ENCODE results near the gene PPIL3. TPM values are rescaled to one million over a fixed set of nuclear protein-coding genes. Genes with fewer than 3 reads are reported as not detected.
"Not testable (repeated sequence)": the region's sequence is repeated elsewhere in the genome, so short reads cannot be mapped to it uniquely, and the experiment has no call there.

PPIL3 gene
- total RNA-seq, 1 experiment from 2014 or later, result 12.2 TPM

DNA sequence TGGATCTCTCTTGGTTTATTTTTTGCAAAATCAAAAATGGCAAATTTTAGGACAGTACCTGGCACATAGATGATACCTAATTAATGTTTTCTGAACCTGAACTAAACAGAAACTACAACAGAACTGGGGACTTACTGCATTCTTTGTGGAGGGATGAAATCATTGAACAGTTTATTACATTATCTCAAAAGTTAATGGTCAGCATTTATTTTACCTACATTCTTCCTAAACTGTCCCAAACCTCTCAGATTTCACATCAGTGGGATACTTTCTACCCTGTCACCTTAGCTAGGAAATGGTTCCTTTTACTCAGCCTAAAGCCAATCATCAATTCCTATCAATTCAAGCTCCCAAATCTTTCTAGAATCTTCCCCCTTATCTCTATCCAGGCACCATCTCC lies 10.6 kb upstream of the PPIL3 start:
- TF ChIP-seq SIN3A (IDR thresholded peaks at IDR 0.05; ENCODE audit: borderline replicate concordance, insufficient read depth, low read depth, low read length) (no peak), POLR2AphosphoS5 (IDR thresholded peaks at IDR 0.05; ENCODE audit: low read depth, low read length) (no peak), TCF7L2 (IDR thresholded peaks at IDR 0.05; ENCODE audit: low read depth, low read length) (no peak)
- TF ChIP-seq, protein P1, sequence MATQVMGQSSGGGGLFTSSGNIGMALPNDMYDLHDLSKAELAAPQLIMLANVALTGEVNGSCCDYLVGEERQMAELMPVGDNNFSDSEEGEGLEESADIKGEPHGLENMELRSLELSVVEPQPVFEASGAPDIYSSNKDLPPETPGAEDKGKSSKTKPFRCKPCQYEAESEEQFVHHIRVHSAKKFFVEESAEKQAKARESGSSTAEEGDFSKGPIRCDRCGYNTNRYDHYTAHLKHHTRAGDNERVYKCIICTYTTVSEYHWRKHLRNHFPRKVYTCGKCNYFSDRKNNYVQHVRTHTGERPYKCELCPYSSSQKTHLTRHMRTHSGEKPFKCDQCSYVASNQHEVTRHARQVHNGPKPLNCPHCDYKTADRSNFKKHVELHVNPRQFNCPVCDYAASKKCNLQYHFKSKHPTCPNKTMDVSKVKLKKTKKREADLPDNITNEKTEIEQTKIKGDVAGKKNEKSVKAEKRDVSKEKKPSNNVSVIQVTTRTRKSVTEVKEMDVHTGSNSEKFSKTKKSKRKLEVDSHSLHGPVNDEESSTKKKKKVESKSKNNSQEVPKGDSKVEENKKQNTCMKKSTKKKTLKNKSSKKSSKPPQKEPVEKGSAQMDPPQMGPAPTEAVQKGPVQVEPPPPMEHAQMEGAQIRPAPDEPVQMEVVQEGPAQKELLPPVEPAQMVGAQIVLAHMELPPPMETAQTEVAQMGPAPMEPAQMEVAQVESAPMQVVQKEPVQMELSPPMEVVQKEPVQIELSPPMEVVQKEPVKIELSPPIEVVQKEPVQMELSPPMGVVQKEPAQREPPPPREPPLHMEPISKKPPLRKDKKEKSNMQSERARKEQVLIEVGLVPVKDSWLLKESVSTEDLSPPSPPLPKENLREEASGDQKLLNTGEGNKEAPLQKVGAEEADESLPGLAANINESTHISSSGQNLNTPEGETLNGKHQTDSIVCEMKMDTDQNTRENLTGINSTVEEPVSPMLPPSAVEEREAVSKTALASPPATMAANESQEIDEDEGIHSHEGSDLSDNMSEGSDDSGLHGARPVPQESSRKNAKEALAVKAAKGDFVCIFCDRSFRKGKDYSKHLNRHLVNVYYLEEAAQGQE (IDR thresholded peaks at IDR 0.05; ENCODE audit: insufficient read depth in 1 of 2, low read depth in 2 of 2, low read length in 1 of 2), result no peak
- TF ChIP-seq, protein P2, sequence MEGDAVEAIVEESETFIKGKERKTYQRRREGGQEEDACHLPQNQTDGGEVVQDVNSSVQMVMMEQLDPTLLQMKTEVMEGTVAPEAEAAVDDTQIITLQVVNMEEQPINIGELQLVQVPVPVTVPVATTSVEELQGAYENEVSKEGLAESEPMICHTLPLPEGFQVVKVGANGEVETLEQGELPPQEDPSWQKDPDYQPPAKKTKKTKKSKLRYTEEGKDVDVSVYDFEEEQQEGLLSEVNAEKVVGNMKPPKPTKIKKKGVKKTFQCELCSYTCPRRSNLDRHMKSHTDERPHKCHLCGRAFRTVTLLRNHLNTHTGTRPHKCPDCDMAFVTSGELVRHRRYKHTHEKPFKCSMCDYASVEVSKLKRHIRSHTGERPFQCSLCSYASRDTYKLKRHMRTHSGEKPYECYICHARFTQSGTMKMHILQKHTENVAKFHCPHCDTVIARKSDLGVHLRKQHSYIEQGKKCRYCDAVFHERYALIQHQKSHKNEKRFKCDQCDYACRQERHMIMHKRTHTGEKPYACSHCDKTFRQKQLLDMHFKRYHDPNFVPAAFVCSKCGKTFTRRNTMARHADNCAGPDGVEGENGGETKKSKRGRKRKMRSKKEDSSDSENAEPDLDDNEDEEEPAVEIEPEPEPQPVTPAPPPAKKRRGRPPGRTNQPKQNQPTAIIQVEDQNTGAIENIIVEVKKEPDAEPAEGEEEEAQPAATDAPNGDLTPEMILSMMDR (IDR thresholded peaks at IDR 0.05), result no peak
- intact Hi-C loops (cut with micrococcal nuclease; ENCODE audit: unreplicated experiment) (no loop called here), in situ Hi-C loops (cut with HindIII; ENCODE audit: low pct_unique_long_range_greater_than_20kb, low sequenced_read_pairs) (no loop called here)
- no peak overlapping the region for H3K27ac ChIP-seq (ENCODE audit: low read length)
- DNase-seq (ENCODE audit: low read depth, low spot score), result no peak
- no peak overlapping the region for H3K4me3 ChIP-seq (ENCODE audit: low read depth in 2 of 2, low read length in 2 of 2)
- H3K4me1 ChIP-seq (ENCODE audit: control insufficient read depth, insufficient read depth, low read length), result no peaks in the 10 kb centered on the region; the same call in 1 of the 2 replicates
- H3K9me3 ChIP-seq (ENCODE audit: control insufficient read depth, insufficient read depth, low read depth, low read length), result no peaks in the 10 kb centered on the region
- no peak for ATAC-seq
- POLR2A ChIA-PET, result no interaction called here
- peaks cover 49% of the 10 kb centered on the region for H3K36me3 ChIP-seq (ENCODE audit: control insufficient read depth, insufficient read depth, low read length)
- no peaks in the 10 kb centered on the region for H3K27me3 ChIP-seq (ENCODE audit: control insufficient read depth, insufficient read depth, low read length)
- no TSS peak for BruUV-seq (replicated peaks)
- CTCF ChIA-PET, result no interaction called here

DNA sequence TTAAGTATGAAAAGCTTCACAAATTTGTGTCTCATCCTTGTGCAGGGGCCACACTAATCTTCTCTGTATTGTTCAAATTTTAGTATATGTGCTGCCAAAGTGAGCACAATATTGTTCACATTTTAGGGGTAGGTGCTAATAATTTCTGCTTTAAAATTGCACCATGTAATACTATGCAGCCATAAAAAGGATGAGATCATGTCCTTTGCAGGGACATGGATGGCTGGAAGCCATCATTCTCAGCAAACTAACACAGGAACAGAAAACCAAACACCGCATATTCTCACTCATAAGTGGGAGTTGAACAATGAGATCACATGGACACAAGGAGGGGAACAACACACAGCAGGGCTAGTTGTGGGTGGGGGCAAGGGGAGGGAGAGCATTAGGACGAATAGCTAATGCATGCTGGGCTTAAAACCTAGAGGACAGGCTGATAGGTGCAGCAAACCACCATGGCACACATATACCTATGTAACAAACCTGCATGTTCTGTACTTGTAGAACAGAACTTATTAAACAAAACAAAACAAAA lies 7.1 kb downstream of the PPIL3 start:
- BruUV-seq (replicated peaks); H3K27ac ChIP-seq (ENCODE audit: low read length); intact Hi-C loops (cut with micrococcal nuclease; ENCODE audit: unreplicated experiment); H3K9me3 ChIP-seq (ENCODE audit: control insufficient read depth, insufficient read depth, low read depth, low read length); H3K4me3 ChIP-seq (ENCODE audit: low read depth in 2 of 2, low read length in 2 of 2); CTCF ChIA-PET; POLR2A ChIA-PET; H3K4me1 ChIP-seq (ENCODE audit: control insufficient read depth, insufficient read depth, low read length); H3K27me3 ChIP-seq (ENCODE audit: control insufficient read depth, insufficient read depth, low read length); DNase-seq (ENCODE audit: low read depth, low spot score); H3K36me3 ChIP-seq (ENCODE audit: control insufficient read depth, insufficient read depth, low read length); ATAC-seq; in situ Hi-C loops (cut with HindIII; ENCODE audit: low pct_unique_long_range_greater_than_20kb, low sequenced_read_pairs): not testable (repeated sequence)

DNA sequence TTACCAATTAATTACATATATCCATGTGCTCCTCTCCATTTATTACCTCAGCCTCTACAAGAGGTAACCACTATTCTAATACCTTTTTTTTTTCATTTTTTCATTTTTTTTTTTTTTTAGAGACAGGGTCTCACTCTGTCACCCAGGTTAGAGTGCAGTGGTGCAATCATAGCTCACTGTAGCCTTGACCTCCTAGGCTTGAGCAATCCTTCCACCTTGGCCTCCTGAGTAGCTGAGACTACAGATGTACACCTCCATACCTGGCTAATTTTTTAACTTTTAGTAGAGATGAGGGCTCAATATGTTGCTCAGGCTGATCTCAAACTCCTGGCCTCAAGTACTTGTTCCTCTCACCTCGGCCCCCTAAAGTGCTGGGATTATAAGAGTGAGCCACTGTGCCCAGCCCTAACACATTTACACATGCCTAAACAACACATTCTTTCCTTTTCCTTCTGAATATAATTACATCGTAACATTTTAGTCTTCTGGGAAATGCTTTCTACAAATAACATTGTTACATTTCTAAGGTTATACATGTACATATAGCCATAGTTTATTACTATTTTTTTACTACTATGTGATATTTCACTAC lies 10.5 kb downstream of the PPIL3 start:
- intact Hi-C loops (cut with micrococcal nuclease; ENCODE audit: unreplicated experiment), result no loop called here
- no TSS peak for BruUV-seq (replicated peaks)
- CTCF ChIA-PET, result no interaction called here
- H3K4me3 ChIP-seq (ENCODE audit: low read depth in 2 of 2, low read length in 2 of 2), result no peak overlapping the region
- no peak overlapping the region for H3K27ac ChIP-seq (ENCODE audit: low read length)
- H3K4me1 ChIP-seq (ENCODE audit: control insufficient read depth, insufficient read depth, low read length), result no peaks in the 10 kb centered on the region
- no peaks in the 10 kb centered on the region for H3K9me3 ChIP-seq (ENCODE audit: control insufficient read depth, insufficient read depth, low read depth, low read length)
- ATAC-seq, result no peak
- no peaks in the 10 kb centered on the region; the same call in 1 of the 2 replicates for H3K36me3 ChIP-seq (ENCODE audit: control insufficient read depth, insufficient read depth, low read length)
- TF ChIP-seq, protein P2 (IDR thresholded peaks at IDR 0.05), result no peak
- TF ChIP-seq, protein P1 (IDR thresholded peaks at IDR 0.05; ENCODE audit: insufficient read depth in 1 of 2, low read depth in 2 of 2, low read length in 1 of 2), result no peak
- in situ Hi-C loops (cut with HindIII; ENCODE audit: low pct_unique_long_range_greater_than_20kb, low sequenced_read_pairs), result no loop called here
- DNase-seq (ENCODE audit: low read depth, low spot score), result no peak
- POLR2A ChIA-PET, result interaction anchor here (0.5 kb wide), 1 partner anchor 67 kb away, joined by 3 read pairs; no protein-coding TSS in a partner anchor
- no peaks in the 10 kb centered on the region for H3K27me3 ChIP-seq (ENCODE audit: control insufficient read depth, insufficient read depth, low read length)
